Activated CD4-positive, alpha-beta memory T cell treated with anti-CD3 and anti-CD28 coated beads, Interleukin-2, amount 10 ng/mL, durations not matched to agents 7 days and 5 days (primary cell): ENCODE measurements around the gene TPCN2. TPM values are rescaled to one million over a fixed set of nuclear protein-coding genes. Genes with fewer than 3 reads are reported as not detected.
"Not testable (repeated sequence)": the region's sequence is repeated elsewhere in the genome, so short reads cannot be mapped to it uniquely, and the experiment has no call there.

Experiments
- CTCF ChIA-PET: fragments of 350-600 bp; sonication (Branson Sonifier 250); formaldehyde crosslinking; loops from one replicate; lab custom pipeline; 2021; ENCODE audit warnings: antibody characterized with exemption, inconsistent platforms; lab: Charles Lee
- POLR2A ChIA-PET: fragments of 350-600 bp; sonication (Branson Sonifier 250); formaldehyde crosslinking; loops from one replicate; lab custom pipeline; 2021; ENCODE audit warnings: antibody characterized with exemption; lab: Charles Lee
- DNase-seq: peaks from one replicate; pipeline ENCODE4 v3.0.0-alpha.2; 2020
- H3K27ac Mint-ChIP-seq: one replicate; pipeline ENCODE4 v1.8.0; 2021; ENCODE audit warnings: mild to moderate bottlenecking, mixed read lengths
- H3K27me3 Mint-ChIP-seq: one replicate; pipeline ENCODE4 v1.8.0; 2021; ENCODE audit warnings: mixed read lengths
- H3K36me3 Mint-ChIP-seq: one replicate; pipeline ENCODE4 v1.8.0; 2021; ENCODE audit warnings: low read depth, mixed read lengths
- H3K4me1 Mint-ChIP-seq: one replicate; pipeline ENCODE4 v1.8.0; 2021; ENCODE audit warnings: mixed read lengths
- H3K4me3 Mint-ChIP-seq: one replicate; pipeline ENCODE4 v1.8.0; 2021; ENCODE audit warnings: mild to moderate bottlenecking, mixed read lengths
- H3K9me3 Mint-ChIP-seq: one replicate; pipeline ENCODE4 v1.8.0; 2021; ENCODE audit warnings: mixed read lengths
- total RNA-seq, 2 experiments: library from RNA; stranded (reverse); gene quantifications; one replicate each; pipeline ENCODE4 v1.2.3, GENCODE V29; 2021

TPCN2 gene
- 10 to 100 TPM; 25.8 to 26.0 TPM for total RNA-seq

GRCh38 chr11:69048694-69049489, at the start of gene TPCN2:
Gene TPCN2 (plus strand): TSS chr11:69048932. CDS start chr11:69048998, 66 bp downstream.
- ChIA-PET CTCF (interaction anchor here (1.3 to 1.8 kb wide), 2 partner anchors 31 to 37 kb away, joined by 3 to 5 read pairs; no protein-coding TSS in a partner anchor), POLR2A (interaction anchor here (0.9 to 1.8 kb wide), 8 partner anchors 8 to 626 kb away, joined by 3 to 6 read pairs (median 4); partner anchors contain the start of gene LTO1)
- peaks cover 10% of the 10 kb centered on the region for H3K27me3 Mint-ChIP-seq
- peak; percentile 93 for DNase-seq
- H3K4me3 Mint-ChIP-seq, result peak within 1 kb of the TSS; percentile 77
- no peaks in the 10 kb centered on the region for H3K9me3 Mint-ChIP-seq
- H3K27ac Mint-ChIP-seq, result peak within 1 kb of the TSS; percentile 78
- peaks cover 51% of the 10 kb centered on the region for H3K4me1 Mint-ChIP-seq
- H3K36me3 Mint-ChIP-seq, result no peaks in the 10 kb centered on the region

GRCh38 chr11:68999093-68999747, 49.5 kb upstream of the TPCN2 start:
- no peaks in the 10 kb centered on the region for H3K4me1 Mint-ChIP-seq
- DNase-seq, result no peak
- ChIA-PET CTCF (no interaction called here), POLR2A (no interaction called here)
- H3K36me3 Mint-ChIP-seq, result no peaks in the 10 kb centered on the region
- H3K27ac Mint-ChIP-seq, result no peak overlapping the region
- H3K9me3 Mint-ChIP-seq, result no peaks in the 10 kb centered on the region
- no peak overlapping the region for H3K4me3 Mint-ChIP-seq
- H3K27me3 Mint-ChIP-seq, result peaks cover 7% of the 10 kb centered on the region

- CTCF ChIA-PET, H3K4me1 Mint-ChIP-seq, H3K36me3 Mint-ChIP-seq, DNase-seq, H3K27me3 Mint-ChIP-seq, H3K9me3 Mint-ChIP-seq, H3K4me3 Mint-ChIP-seq, POLR2A ChIA-PET, H3K27ac Mint-ChIP-seq: not testable (repeated sequence)
Measured at GRCh38 chr11:68999748-69000355, 48.9 kb upstream of the TPCN2 start.

- peaks cover 7% of the 10 kb centered on the region for H3K27me3 Mint-ChIP-seq
- H3K36me3 Mint-ChIP-seq, result no peaks in the 10 kb centered on the region
- no peaks in the 10 kb centered on the region for H3K9me3 Mint-ChIP-seq
- H3K4me1 Mint-ChIP-seq, result no peaks in the 10 kb centered on the region
- no peak overlapping the region for H3K27ac Mint-ChIP-seq
- ChIA-PET CTCF (no interaction called here), POLR2A (no interaction called here)
- no peak overlapping the region for H3K4me3 Mint-ChIP-seq
- DNase-seq, result no peak
Measured at GRCh38 chr11:69000391-69000790, 48.3 kb upstream of the TPCN2 start.

- H3K27me3 Mint-ChIP-seq, result peaks cover 7% of the 10 kb centered on the region
- CTCF ChIA-PET, result no interaction called here
- DNase-seq, result no peak
- no peaks in the 10 kb centered on the region for H3K4me1 Mint-ChIP-seq
- POLR2A ChIA-PET, result no interaction called here
- H3K9me3 Mint-ChIP-seq, result no peaks in the 10 kb centered on the region
- H3K36me3 Mint-ChIP-seq, result no peaks in the 10 kb centered on the region
- no peak overlapping the region for H3K4me3 Mint-ChIP-seq
- H3K27ac Mint-ChIP-seq, result no peak overlapping the region
Measured at GRCh38 chr11:69000831-69001242, 47.9 kb upstream of the TPCN2 start.

- ChIA-PET CTCF (no interaction called here), POLR2A (no interaction called here)
- Mint-ChIP-seq H3K27ac (no peak overlapping the region), H3K4me3 (no peak overlapping the region), H3K36me3 (no peaks in the 10 kb centered on the region), H3K9me3 (no peaks in the 10 kb centered on the region), H3K27me3 (peaks cover 7% of the 10 kb centered on the region), H3K4me1 (no peaks in the 10 kb centered on the region)
- DNase-seq, result no peak
Measured at GRCh38 chr11:69001243-69002081, 47.3 kb upstream of the TPCN2 start.

- ChIA-PET POLR2A (no interaction called here), CTCF (interaction anchor here (1.4 kb wide), 1 partner anchor 89 kb away, joined by 4 read pairs; no protein-coding TSS in a partner anchor)
- Mint-ChIP-seq H3K4me1 (no peaks in the 10 kb centered on the region), H3K27me3 (peaks cover 7% of the 10 kb centered on the region), H3K4me3 (no peak overlapping the region), H3K9me3 (no peaks in the 10 kb centered on the region), H3K27ac (no peak overlapping the region), H3K36me3 (no peaks in the 10 kb centered on the region)
- no peak for DNase-seq
Measured at GRCh38 chr11:69002110-69002569, 46.6 kb upstream of the TPCN2 start.

GRCh38 chr11:69002570-69003231, 46.0 kb upstream of the TPCN2 start:
- peaks cover 9% of the 10 kb centered on the region for H3K27me3 Mint-ChIP-seq
- no peaks in the 10 kb centered on the region for H3K36me3 Mint-ChIP-seq
- H3K27ac Mint-ChIP-seq, result no peak overlapping the region
- H3K9me3 Mint-ChIP-seq, result no peaks in the 10 kb centered on the region
- CTCF ChIA-PET, result interaction anchor here (1.4 kb wide), 1 partner anchor 88 kb away, joined by 4 read pairs; no protein-coding TSS in a partner anchor
- no peak overlapping the region for H3K4me3 Mint-ChIP-seq
- POLR2A ChIA-PET, result no interaction called here
- no peak for DNase-seq
- H3K4me1 Mint-ChIP-seq, result no peaks in the 10 kb centered on the region

GRCh38 chr11:69003301-69003865, 45.3 kb upstream of the TPCN2 start:
- Mint-ChIP-seq H3K4me1 (no peaks in the 10 kb centered on the region), H3K27me3 (peaks cover 9% of the 10 kb centered on the region), H3K36me3 (no peaks in the 10 kb centered on the region), H3K27ac (no peak overlapping the region), H3K9me3 (no peaks in the 10 kb centered on the region), H3K4me3 (no peak overlapping the region)
- CTCF ChIA-PET, result interaction anchor here (1.4 kb wide), 1 partner anchor 88 kb away, joined by 4 read pairs; no protein-coding TSS in a partner anchor
- no peak for DNase-seq
- POLR2A ChIA-PET, result no interaction called here

- Mint-ChIP-seq H3K36me3 (no peaks in the 10 kb centered on the region), H3K4me3 (no peak overlapping the region), H3K9me3 (no peaks in the 10 kb centered on the region), H3K27ac (no peak overlapping the region), H3K27me3 (peaks cover 8% of the 10 kb centered on the region), H3K4me1 (no peaks in the 10 kb centered on the region)
- ChIA-PET CTCF (no interaction called here), POLR2A (no interaction called here)
- no peak for DNase-seq
Measured at GRCh38 chr11:69003866-69004367, 44.8 kb upstream of the TPCN2 start.

- no peaks in the 10 kb centered on the region for H3K9me3 Mint-ChIP-seq
- POLR2A ChIA-PET, result no interaction called here
- no peak for DNase-seq
Measured at GRCh38 chr11:69004411-69005182, 44.1 kb upstream of the TPCN2 start.

More at GRCh38 chr11:69004411-69005182, 44.1 kb upstream of the TPCN2 start:
- no peaks in the 10 kb centered on the region for H3K4me1 Mint-ChIP-seq
- CTCF ChIA-PET, result no interaction called here
- peaks cover 2% of the 10 kb centered on the region for H3K27me3 Mint-ChIP-seq
- H3K4me3 Mint-ChIP-seq, result no peak overlapping the region
- H3K36me3 Mint-ChIP-seq, result no peaks in the 10 kb centered on the region
- no peak overlapping the region for H3K27ac Mint-ChIP-seq
